Neutrophil (primary cell): ENCODE results near the gene AMER2.

Experiments
- H3K27ac ChIP-seq: fragments of 200-600 bp; sonication (generic); 2 replicates; pipeline ENCODE4 v1.5.1; 2016; ENCODE audit warnings: mild to moderate bottlenecking, moderate library complexity
- H3K27me3 ChIP-seq: fragments of 200-600 bp; sonication (generic); 2 replicates; pipeline ENCODE4 v1.6.0; 2016; ENCODE audit warnings: mild to moderate bottlenecking
- H3K36me3 ChIP-seq: fragments of 200-600 bp; sonication (generic); 2 replicates; pipeline ENCODE4 v1.5.1; 2017
- H3K4me1 ChIP-seq, 2 experiments: fragments of 200-600 bp in 1 of 2; sonication (generic) in 1 of 2; 1 replicate in 1 of 2; 2 replicates in 1 of 2; pipeline versions ENCODE4 v1.5.1 to v1.6.1; 2013 to 2016; ENCODE audit warnings: low read depth in 1 of 2, low read length in 1 of 2, mild to moderate bottlenecking in 1 of 2, moderate library complexity in 1 of 2; ENCODE audit not compliant: control insufficient read depth in 1 of 2, insufficient read depth in 1 of 2
- H3K4me3 ChIP-seq, 2 experiments: fragments of 200-600 bp in 1 of 2; sonication (generic) in 1 of 2; 1 replicate in 1 of 2; 2 replicates in 1 of 2; pipeline ENCODE4 v1.5.1; 2013 to 2016; ENCODE audit warnings: low read depth in 1 of 2, low read length in 1 of 2, mild to moderate bottlenecking in 1 of 2, moderate library complexity in 1 of 2
- H3K9me3 ChIP-seq: fragments of 200-600 bp; sonication (generic); 2 replicates; pipeline ENCODE4 v1.5.1; 2016
- TF ChIP-seq, protein P1 (sequence below): fragments of 200-600 bp; sonication (generic); IDR thresholded peaks from 2 replicates; pipeline ENCODE4 v1.5.1; 2016; ENCODE audit warnings: antibody characterized with exemption

The AMER2 gene

DNA sequence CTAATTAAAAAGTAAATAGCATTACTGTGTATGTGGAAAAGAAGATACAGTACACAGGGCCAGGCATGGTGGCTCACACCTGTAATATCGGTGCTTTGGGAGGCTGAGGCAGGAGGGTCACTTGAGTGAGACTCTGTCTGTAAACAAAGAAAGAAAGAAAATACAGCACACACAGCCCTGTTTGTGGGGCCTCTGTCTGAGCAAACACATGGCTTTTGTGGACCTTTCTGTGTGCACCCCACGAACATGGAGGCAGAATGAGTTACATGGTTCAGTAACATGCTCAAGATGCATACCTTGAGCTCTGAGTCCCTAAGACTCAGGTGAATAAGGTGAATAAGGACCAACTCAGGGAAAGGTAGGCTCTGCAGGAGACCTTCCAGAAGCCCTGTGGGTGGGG is 20.0 kb upstream of the AMER2 start:
- Histone ChIP-seq H3K27me3 (peaks cover 98% of the 10 kb centered on the region), H3K4me1 (no peaks in the 10 kb centered on the region), H3K27ac (no peak overlapping the region), H3K4me3 (no peak overlapping the region), H3K36me3 (no peaks in the 10 kb centered on the region), H3K9me3 (no peaks in the 10 kb centered on the region)
- TF ChIP-seq, protein P1, sequence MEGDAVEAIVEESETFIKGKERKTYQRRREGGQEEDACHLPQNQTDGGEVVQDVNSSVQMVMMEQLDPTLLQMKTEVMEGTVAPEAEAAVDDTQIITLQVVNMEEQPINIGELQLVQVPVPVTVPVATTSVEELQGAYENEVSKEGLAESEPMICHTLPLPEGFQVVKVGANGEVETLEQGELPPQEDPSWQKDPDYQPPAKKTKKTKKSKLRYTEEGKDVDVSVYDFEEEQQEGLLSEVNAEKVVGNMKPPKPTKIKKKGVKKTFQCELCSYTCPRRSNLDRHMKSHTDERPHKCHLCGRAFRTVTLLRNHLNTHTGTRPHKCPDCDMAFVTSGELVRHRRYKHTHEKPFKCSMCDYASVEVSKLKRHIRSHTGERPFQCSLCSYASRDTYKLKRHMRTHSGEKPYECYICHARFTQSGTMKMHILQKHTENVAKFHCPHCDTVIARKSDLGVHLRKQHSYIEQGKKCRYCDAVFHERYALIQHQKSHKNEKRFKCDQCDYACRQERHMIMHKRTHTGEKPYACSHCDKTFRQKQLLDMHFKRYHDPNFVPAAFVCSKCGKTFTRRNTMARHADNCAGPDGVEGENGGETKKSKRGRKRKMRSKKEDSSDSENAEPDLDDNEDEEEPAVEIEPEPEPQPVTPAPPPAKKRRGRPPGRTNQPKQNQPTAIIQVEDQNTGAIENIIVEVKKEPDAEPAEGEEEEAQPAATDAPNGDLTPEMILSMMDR = no peak

DNA sequence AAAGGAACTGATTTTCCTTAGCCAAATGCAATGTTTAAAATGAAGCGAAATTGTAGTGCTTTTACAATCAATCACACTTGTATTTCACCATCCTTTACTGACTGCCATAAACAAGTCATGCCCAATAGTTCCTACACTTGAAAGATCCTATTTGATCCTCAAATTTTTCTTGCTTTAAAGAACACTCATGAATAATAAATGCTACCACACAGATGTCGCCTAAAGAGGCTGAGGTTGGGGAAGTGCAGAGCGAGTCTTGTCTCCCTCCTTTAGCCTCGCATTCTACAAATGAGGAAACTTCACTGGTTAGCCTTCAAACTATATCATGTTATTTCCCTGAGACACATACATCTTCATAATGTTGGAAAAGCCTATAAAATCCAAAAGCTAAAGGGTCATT is 18.7 kb upstream of the AMER2 start:
- H3K9me3 ChIP-seq = no peaks in the 10 kb centered on the region
- H3K36me3 ChIP-seq = no peaks in the 10 kb centered on the region
- TF ChIP-seq, protein P1 = no peak
- H3K27me3 ChIP-seq = peaks cover 95% of the 10 kb centered on the region
- no peaks in the 10 kb centered on the region for H3K4me1 ChIP-seq
- H3K4me3 ChIP-seq = no peak overlapping the region
- no peak overlapping the region for H3K27ac ChIP-seq

DNA sequence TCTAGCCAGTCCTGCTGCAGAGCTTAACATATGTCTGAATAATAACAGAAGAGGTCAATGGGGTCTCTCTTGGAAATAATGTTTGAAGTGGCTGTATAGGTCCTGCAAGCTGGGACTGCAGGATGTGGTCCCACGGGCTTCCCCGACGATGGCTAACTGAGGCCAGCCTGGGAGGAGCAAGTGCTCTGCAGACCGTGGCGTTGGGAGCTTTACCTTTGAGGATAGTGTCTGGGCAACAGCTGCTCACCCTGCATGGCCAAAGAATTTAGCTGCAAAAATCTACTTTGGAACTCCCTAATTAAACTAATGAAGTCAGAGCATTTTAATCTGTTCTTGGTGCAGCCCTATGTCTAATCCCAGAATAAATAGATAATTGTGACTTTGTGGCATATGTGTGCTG is 18.2 kb upstream of the AMER2 start:
- H3K9me3 ChIP-seq = no peaks in the 10 kb centered on the region

DNA sequence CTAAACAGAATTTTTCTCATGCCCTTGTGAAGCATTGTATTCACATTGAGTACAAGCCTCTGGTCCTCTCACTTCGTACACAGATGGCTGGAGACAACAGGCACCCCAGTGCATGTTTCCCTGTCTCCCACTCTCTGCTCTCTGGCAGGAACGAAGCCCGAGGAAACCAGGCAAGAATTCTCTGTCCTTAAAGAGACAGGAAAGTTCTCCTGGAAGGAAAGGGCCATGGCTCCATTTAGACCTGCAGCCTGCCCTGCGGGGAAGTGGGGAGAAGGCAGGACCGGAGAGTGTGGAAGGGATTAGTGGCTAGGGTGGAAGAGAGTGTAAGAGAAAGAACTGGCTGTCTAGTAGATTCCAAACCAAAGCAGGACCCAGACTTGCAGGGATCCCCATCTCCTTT is 15.5 kb upstream of the AMER2 start:
- Histone ChIP-seq H3K27me3 (peaks cover 95% of the 10 kb centered on the region), H3K4me3 (no peak overlapping the region), H3K4me1 (no peaks in the 10 kb centered on the region), H3K9me3 (no peaks in the 10 kb centered on the region), H3K27ac (no peak overlapping the region), H3K36me3 (no peaks in the 10 kb centered on the region)
- TF ChIP-seq, protein P1 = no peak

More for the DNA sequence above, 18.2 kb upstream of the AMER2 start:
- TF ChIP-seq, protein P1 = no peak
- Histone ChIP-seq H3K27me3 (peaks cover 95% of the 10 kb centered on the region), H3K27ac (no peak overlapping the region), H3K4me3 (no peak overlapping the region), H3K4me1 (no peaks in the 10 kb centered on the region), H3K36me3 (no peaks in the 10 kb centered on the region)

DNA sequence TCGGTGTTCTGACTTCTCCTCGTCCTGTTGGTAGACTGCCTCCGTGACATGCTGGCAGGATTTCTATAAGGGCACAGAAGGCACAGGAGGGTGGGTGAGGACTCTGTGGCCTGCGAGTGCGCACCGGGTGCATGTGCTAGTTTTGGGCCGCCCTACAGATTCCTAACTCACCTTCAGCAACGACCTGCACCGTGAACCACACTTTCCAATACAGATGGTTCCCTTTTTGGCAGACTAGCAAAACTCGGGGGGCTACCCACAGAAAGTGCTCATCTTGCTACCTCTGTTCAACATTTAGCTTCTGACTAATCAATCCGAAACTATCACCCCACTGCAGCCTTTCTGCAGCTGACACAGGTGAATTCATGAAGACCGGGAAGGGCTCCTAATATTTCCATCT is 14.1 kb upstream of the AMER2 start:
- Histone ChIP-seq H3K36me3 (no peaks in the 10 kb centered on the region), H3K27me3 (peaks cover 95% of the 10 kb centered on the region), H3K4me1 (no peaks in the 10 kb centered on the region), H3K9me3 (no peaks in the 10 kb centered on the region), H3K4me3 (no peak overlapping the region), H3K27ac (no peak overlapping the region)
- TF ChIP-seq, protein P1 = no peak

DNA sequence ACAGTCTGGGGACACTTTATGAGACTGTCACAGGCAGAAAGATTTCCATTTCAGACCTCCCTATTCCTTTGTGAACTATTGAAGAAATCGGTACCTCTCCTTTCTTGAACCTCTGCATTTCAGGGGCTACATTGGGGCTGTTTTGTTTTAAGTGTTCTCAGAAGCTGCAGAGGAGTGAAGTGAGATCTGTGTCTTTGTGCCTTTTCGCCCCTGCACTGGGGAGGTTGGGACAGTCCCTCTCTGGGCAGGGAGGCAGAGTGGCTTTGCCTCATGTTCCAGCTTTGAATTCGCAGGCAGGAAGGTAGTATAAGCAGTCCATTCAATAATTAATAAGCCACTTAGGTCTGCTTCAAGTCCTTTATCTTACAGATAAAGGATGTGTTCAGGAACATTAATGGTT is 9.5 kb upstream of the AMER2 start:
- Histone ChIP-seq H3K27ac (no peak overlapping the region), H3K4me1 (no peaks in the 10 kb centered on the region), H3K36me3 (no peaks in the 10 kb centered on the region), H3K4me3 (no peak overlapping the region), H3K27me3 (peaks cover 99% of the 10 kb centered on the region), H3K9me3 (no peaks in the 10 kb centered on the region)
- TF ChIP-seq, protein P1 = no peak
